ENCODE measurements around the gene MAP3K20. TPM values are rescaled to one million over a fixed set of nuclear protein-coding genes. Genes with fewer than 3 reads are reported as not detected.
"Not testable (repeated sequence)": the region's sequence is repeated elsewhere in the genome, so short reads cannot be mapped to it uniquely, and the experiment has no call there.

MAP3K20 gene
- total RNA-seq, 5 donors from 2014 or later (not counting 1 experiment from before 2014, with no cell fraction given): 1.1 to 3.0 (median 1.4) TPM

DNA sequence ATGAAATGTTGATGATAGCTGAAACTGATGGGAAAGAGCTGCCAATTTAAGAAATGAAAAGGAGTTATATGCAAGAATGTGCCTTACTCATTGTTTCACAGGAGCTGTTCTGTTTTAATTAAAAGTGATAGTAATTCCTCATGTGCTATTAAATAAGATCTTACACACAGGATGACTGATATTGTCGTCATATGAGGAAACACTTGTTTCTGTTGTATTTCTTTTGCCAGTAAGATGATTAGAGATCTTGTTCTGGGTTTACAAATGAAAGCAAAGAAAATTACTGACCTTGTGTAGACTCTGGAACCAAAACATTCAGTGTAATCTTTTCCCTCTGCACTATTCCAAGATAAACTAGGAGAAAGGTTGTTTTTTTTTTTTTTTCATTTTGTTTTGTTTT lies 123.6 kb downstream of the MAP3K20 start:
- no peak for ATAC-seq (replicated peaks in 1 of 4)
- POLR2A ChIA-PET: no interaction called here

GRCh38 chr2:173202570-173202969 lies 126.9 kb downstream of the MAP3K20 start:
- Histone ChIP-seq H3K9me3 (no peaks in the 10 kb centered on the region), H3K36me3 (ENCODE audit: control insufficient read depth in 2 of 2, extremely low read depth in 1 of 2, insufficient read depth in 1 of 2, low read length in 1 of 2) (no peaks in the 10 kb centered on the region), H3K27me3 (replicated peaks in 1 of 2; ENCODE audit: control insufficient read depth in 2 of 2, extremely low read depth in 1 of 2, insufficient read depth in 2 of 2, low read length in 1 of 2) (no peaks in the 10 kb centered on the region), H3K4me1 (ENCODE audit: control insufficient read depth in 1 of 2, extremely low read depth in 1 of 2, insufficient read depth in 2 of 2, low read length in 2 of 2) (no peaks in the 10 kb centered on the region), H3K4me3 (ENCODE audit: control insufficient read depth in 1 of 2, extremely low read depth in 1 of 2, low read length in 1 of 2) (no peak overlapping the region), H3K27ac (ENCODE audit: low read length) (no peak overlapping the region)
- ChIA-PET POLR2A (no interaction called here), CTCF (interaction anchor here in 1 of 2 donors (0.6 to 1.0 kb wide), 2 partner anchors 8 to 174 kb away, joined by 3 read pairs; no protein-coding TSS in a partner anchor)
- no peak overlapping the region for H3K4me3 Mint-ChIP-seq
- DNase-seq: no peak
- no peaks in the 10 kb centered on the region for H3K9me3 Mint-ChIP-seq
- no peaks in the 10 kb centered on the region for H3K36me3 Mint-ChIP-seq
- ATAC-seq (replicated peaks in 1 of 4): no peak
- 100% methylated on average over 2 of the region's 2 CpGs for WGBS (ENCODE audit: insufficient coverage)
- H3K27me3 Mint-ChIP-seq: no peaks in the 10 kb centered on the region
- H3K4me1 Mint-ChIP-seq: no peaks in the 10 kb centered on the region
- no peak overlapping the region for H3K27ac Mint-ChIP-seq

More for the DNA sequence above, 123.6 kb downstream of the MAP3K20 start:
- H3K4me1 Mint-ChIP-seq: no peaks in the 10 kb centered on the region
- H3K4me1 ChIP-seq (ENCODE audit: control insufficient read depth in 1 of 2, extremely low read depth in 1 of 2, insufficient read depth in 2 of 2, low read length in 2 of 2): no peaks in the 10 kb centered on the region
- no peak overlapping the region for H3K27ac Mint-ChIP-seq
- no peaks in the 10 kb centered on the region for H3K27me3 ChIP-seq (replicated peaks in 1 of 2; ENCODE audit: control insufficient read depth in 2 of 2, extremely low read depth in 1 of 2, insufficient read depth in 2 of 2, low read length in 1 of 2)
- no peaks in the 10 kb centered on the region for H3K36me3 Mint-ChIP-seq
- no peaks in the 10 kb centered on the region for H3K9me3 Mint-ChIP-seq
- CTCF ChIA-PET: interaction anchor here (0.6 to 0.7 kb wide), 3 partner anchors 11 to 319 kb away, joined by 3 to 4 read pairs (median 3); no protein-coding TSS in a partner anchor
- WGBS (ENCODE audit: insufficient coverage): no CpG with 5 or more reads among the region's 1 CpG
- H3K9me3 ChIP-seq: no peaks in the 10 kb centered on the region
- no peak overlapping the region for H3K4me3 ChIP-seq (ENCODE audit: control insufficient read depth in 1 of 2, extremely low read depth in 1 of 2, low read length in 1 of 2)
- no peak for DNase-seq
- no peak overlapping the region for H3K27ac ChIP-seq (ENCODE audit: low read length)
- no peaks in the 10 kb centered on the region for H3K27me3 Mint-ChIP-seq
- H3K4me3 Mint-ChIP-seq: no peak overlapping the region
- H3K36me3 ChIP-seq (ENCODE audit: control insufficient read depth in 2 of 2, extremely low read depth in 1 of 2, insufficient read depth in 1 of 2, low read length in 1 of 2): no peaks in the 10 kb centered on the region

DNA sequence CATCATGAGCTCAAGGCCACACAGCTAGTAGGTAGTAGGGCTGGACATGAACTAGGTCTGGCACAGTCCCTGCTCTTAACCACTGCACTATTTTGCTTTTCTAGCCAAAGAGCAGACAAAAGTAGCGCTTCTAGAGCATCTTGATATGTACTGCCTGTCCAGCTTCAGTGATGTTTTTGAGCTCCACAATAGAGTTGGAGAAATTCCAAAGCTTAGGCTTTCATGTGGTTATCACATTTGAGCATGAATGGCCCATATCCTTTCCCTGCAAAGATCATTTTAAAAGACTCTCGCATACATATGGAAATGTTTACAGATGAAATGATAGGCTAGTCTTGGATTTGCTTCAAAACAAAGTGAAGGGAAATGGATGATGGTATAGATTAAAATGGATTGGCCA lies 128.7 kb downstream of the MAP3K20 start:
- Histone ChIP-seq H3K9me3 (no peaks in the 10 kb centered on the region), H3K27ac (ENCODE audit: low read length) (no peak overlapping the region), H3K27me3 (replicated peaks in 1 of 2; ENCODE audit: control insufficient read depth in 2 of 2, extremely low read depth in 1 of 2, insufficient read depth in 2 of 2, low read length in 1 of 2) (no peaks in the 10 kb centered on the region), H3K4me3 (ENCODE audit: control insufficient read depth in 1 of 2, extremely low read depth in 1 of 2, low read length in 1 of 2) (no peak overlapping the region), H3K4me1 (ENCODE audit: control insufficient read depth in 1 of 2, extremely low read depth in 1 of 2, insufficient read depth in 2 of 2, low read length in 2 of 2) (no peaks in the 10 kb centered on the region), H3K36me3 (ENCODE audit: control insufficient read depth in 2 of 2, extremely low read depth in 1 of 2, insufficient read depth in 1 of 2, low read length in 1 of 2) (no peaks in the 10 kb centered on the region)
- no peaks in the 10 kb centered on the region for H3K4me1 Mint-ChIP-seq
- DNase-seq (no peak), ATAC-seq (replicated peaks in 1 of 4) (no peak)
- no CpG with 5 or more reads among the region's 2 CpGs for WGBS (ENCODE audit: insufficient coverage)
- CTCF ChIA-PET: interaction anchor here (0.5 to 1.2 kb wide), 4 partner anchors 9 to 178 kb away, joined by 3 to 5 read pairs (median 4); no protein-coding TSS in a partner anchor
- H3K27ac Mint-ChIP-seq: no peak overlapping the region
- no peaks in the 10 kb centered on the region for H3K36me3 Mint-ChIP-seq
- H3K27me3 Mint-ChIP-seq: no peaks in the 10 kb centered on the region
- POLR2A ChIA-PET: interaction anchor here (0.6 to 0.7 kb wide), 2 partner anchors 185 to 1479 kb away, joined by 3 to 4 read pairs; no protein-coding TSS in a partner anchor
- H3K4me3 Mint-ChIP-seq: no peak overlapping the region
- no peaks in the 10 kb centered on the region for H3K9me3 Mint-ChIP-seq

GRCh38 chr2:173205375-173205774 lies 129.7 kb downstream of the MAP3K20 start:
- no peaks in the 10 kb centered on the region for H3K9me3 Mint-ChIP-seq
- POLR2A ChIA-PET: no interaction called here
- H3K36me3 Mint-ChIP-seq: no peaks in the 10 kb centered on the region
- Histone ChIP-seq H3K4me1 (ENCODE audit: control insufficient read depth in 1 of 2, extremely low read depth in 1 of 2, insufficient read depth in 2 of 2, low read length in 2 of 2) (no peaks in the 10 kb centered on the region), H3K27me3 (replicated peaks in 1 of 2; ENCODE audit: control insufficient read depth in 2 of 2, extremely low read depth in 1 of 2, insufficient read depth in 2 of 2, low read length in 1 of 2) (no peaks in the 10 kb centered on the region), H3K9me3 (no peaks in the 10 kb centered on the region), H3K4me3 (ENCODE audit: control insufficient read depth in 1 of 2, extremely low read depth in 1 of 2, low read length in 1 of 2) (no peak overlapping the region), H3K36me3 (ENCODE audit: control insufficient read depth in 2 of 2, extremely low read depth in 1 of 2, insufficient read depth in 1 of 2, low read length in 1 of 2) (no peaks in the 10 kb centered on the region), H3K27ac (ENCODE audit: low read length) (no peak overlapping the region)
- 50% methylated on average over 1 of the region's 2 CpGs for WGBS (ENCODE audit: insufficient coverage)
- CTCF ChIA-PET: no interaction called here
- peaks cover 0 to 4% of the 10 kb centered on the region in 2 donors for H3K27me3 Mint-ChIP-seq
- no peak overlapping the region for H3K4me3 Mint-ChIP-seq
- H3K4me1 Mint-ChIP-seq: no peaks in the 10 kb centered on the region
- ATAC-seq (replicated peaks in 1 of 4) (no peak), DNase-seq (no peak)
- no peak overlapping the region for H3K27ac Mint-ChIP-seq

- H3K4me1 ChIP-seq (ENCODE audit: control insufficient read depth in 1 of 2, extremely low read depth in 1 of 2, insufficient read depth in 2 of 2, low read length in 2 of 2); DNase-seq; H3K27ac Mint-ChIP-seq; H3K36me3 Mint-ChIP-seq; H3K27ac ChIP-seq (ENCODE audit: low read length); H3K4me1 Mint-ChIP-seq; H3K9me3 ChIP-seq; ATAC-seq (replicated peaks in 1 of 4); H3K36me3 ChIP-seq (ENCODE audit: control insufficient read depth in 2 of 2, extremely low read depth in 1 of 2, insufficient read depth in 1 of 2, low read length in 1 of 2); H3K4me3 Mint-ChIP-seq; H3K27me3 Mint-ChIP-seq; H3K9me3 Mint-ChIP-seq; POLR2A ChIA-PET; CTCF ChIA-PET; H3K4me3 ChIP-seq (ENCODE audit: control insufficient read depth in 1 of 2, extremely low read depth in 1 of 2, low read length in 1 of 2); H3K27me3 ChIP-seq (replicated peaks in 1 of 2; ENCODE audit: control insufficient read depth in 2 of 2, extremely low read depth in 1 of 2, insufficient read depth in 2 of 2, low read length in 1 of 2): not testable (repeated sequence)
- WGBS (ENCODE audit: insufficient coverage): 87% methylated on average over 6 of the region's 9 CpGs
Observed at GRCh38 chr2:173207124-173207523, 131.5 kb downstream of the MAP3K20 start.

GRCh38 chr2:173210270-173211196 lies 134.9 kb downstream of the MAP3K20 start:
- Histone ChIP-seq H3K27ac (ENCODE audit: low read length) (no peak overlapping the region), H3K4me3 (ENCODE audit: control insufficient read depth in 1 of 2, extremely low read depth in 1 of 2, low read length in 1 of 2) (no peak overlapping the region), H3K9me3 (no peaks in the 10 kb centered on the region), H3K4me1 (ENCODE audit: control insufficient read depth in 1 of 2, extremely low read depth in 1 of 2, insufficient read depth in 2 of 2, low read length in 2 of 2) (no peaks in the 10 kb centered on the region), H3K36me3 (ENCODE audit: control insufficient read depth in 2 of 2, extremely low read depth in 1 of 2, insufficient read depth in 1 of 2, low read length in 1 of 2) (no peaks in the 10 kb centered on the region), H3K27me3 (replicated peaks in 1 of 2; ENCODE audit: control insufficient read depth in 2 of 2, extremely low read depth in 1 of 2, insufficient read depth in 2 of 2, low read length in 1 of 2) (no peaks in the 10 kb centered on the region)
- peaks cover 0 to 4% (median 2%) of the 10 kb centered on the region in 3 donors for H3K4me1 Mint-ChIP-seq
- DNase-seq (peak in 34 of 35 experiments; percentile 1 to 76 (median 21)), ATAC-seq (replicated peaks in 1 of 4) (peak; percentile 56 to 72 (median 61))
- ChIA-PET CTCF (interaction anchor here (0.7 to 4.1 kb wide), 16 partner anchors 8 to 1599 kb away, joined by 3 to 71 read pairs (median 3); no protein-coding TSS in a partner anchor), POLR2A (interaction anchor here in 1 of 2 donors (1.1 kb wide), 1 partner anchor 183 kb away, joined by 6 read pairs; no protein-coding TSS in a partner anchor)
- no peak overlapping the region for H3K4me3 Mint-ChIP-seq
- H3K9me3 Mint-ChIP-seq: no peaks in the 10 kb centered on the region
- H3K36me3 Mint-ChIP-seq: no peaks in the 10 kb centered on the region
- peaks cover 4 to 6% of the 10 kb centered on the region in 2 donors for H3K27me3 Mint-ChIP-seq
- H3K27ac Mint-ChIP-seq: no peak overlapping the region
- 7% methylated on average over 2 of the region's 8 CpGs for WGBS (ENCODE audit: insufficient coverage)
